Stromal cell of bone marrow (primary cell): ENCODE measurements around the gene RXRA.

Experiments used
- DNase-seq: peaks from one replicate; pipeline ENCODE4 v3.0.0-alpha.2; 2012; ENCODE audit warnings: low read depth

The RXRA gene

GRCh38 chr9:134325813-134326723 lies at the start of gene RXRA:
RXRA (plus strand) TSS chr9:134326455; CDS start chr9:134326632, 177 bp downstream.
- peak; percentile 69 for DNase-seq

GRCh38 chr9:134278286-134278685 lies 48.0 kb upstream of the RXRA start:
- no peak for DNase-seq

DNA sequence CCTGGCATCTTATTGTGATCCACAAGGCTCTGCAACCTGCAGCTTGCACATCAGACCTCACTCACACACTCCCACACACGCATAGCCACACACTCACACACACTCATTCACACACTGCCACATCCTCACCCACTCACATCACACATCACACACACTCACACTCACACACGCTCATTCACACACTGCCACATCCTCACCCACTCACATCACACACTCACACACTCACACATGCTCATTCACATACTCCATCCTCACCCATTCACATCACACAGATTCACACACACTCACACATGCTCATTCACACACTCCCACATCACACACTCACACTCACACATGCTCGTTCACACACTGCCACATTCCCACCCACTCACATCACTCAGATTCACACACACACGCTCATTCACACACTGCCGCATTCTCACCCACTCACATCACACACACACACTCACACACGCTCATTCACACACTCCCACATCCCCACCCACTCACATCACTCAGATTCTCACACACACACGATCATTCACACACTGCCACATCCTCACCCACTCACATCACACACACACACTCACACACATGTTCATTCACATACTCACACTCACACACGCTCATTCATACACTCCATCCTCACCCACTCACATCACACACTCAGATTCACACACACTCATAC lies 47.1 kb upstream of the RXRA start:
- no peak for DNase-seq

GRCh38 chr9:134282138-134282650 lies 44.1 kb upstream of the RXRA start:
- DNase-seq, result no peak

- peak; percentile 38 for DNase-seq
Observed at GRCh38 chr9:134283111-134283515, 43.1 kb upstream of the RXRA start.

- DNase-seq, result no peak
Observed at GRCh38 chr9:134283692-134284265, 42.5 kb upstream of the RXRA start.

GRCh38 chr9:134284273-134284672 lies 42.0 kb upstream of the RXRA start:
- DNase-seq, result no peak

DNA sequence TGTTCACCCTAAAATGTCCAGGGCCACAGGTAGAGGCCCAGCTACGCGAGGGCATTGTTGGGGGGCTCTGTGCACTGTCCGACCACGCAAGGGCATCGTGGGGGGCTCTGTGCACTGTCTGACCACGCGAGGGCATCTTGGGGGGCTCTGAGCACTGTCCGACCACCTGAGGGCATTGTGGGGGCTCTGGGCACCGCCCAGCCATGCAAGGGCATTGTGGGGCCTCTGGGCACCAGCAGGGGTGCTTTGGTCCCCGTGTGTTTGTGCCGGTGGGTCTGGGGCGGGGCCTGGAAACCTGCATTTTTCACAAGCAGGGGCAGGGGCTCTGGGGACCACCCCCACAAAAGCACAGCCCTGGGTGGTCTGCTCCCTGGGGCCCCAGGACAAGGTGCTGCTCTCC lies 41.5 kb upstream of the RXRA start:
- no peak for DNase-seq

- DNase-seq, result no peak
Observed at GRCh38 chr9:134285215-134285845, 40.9 kb upstream of the RXRA start.

DNA sequence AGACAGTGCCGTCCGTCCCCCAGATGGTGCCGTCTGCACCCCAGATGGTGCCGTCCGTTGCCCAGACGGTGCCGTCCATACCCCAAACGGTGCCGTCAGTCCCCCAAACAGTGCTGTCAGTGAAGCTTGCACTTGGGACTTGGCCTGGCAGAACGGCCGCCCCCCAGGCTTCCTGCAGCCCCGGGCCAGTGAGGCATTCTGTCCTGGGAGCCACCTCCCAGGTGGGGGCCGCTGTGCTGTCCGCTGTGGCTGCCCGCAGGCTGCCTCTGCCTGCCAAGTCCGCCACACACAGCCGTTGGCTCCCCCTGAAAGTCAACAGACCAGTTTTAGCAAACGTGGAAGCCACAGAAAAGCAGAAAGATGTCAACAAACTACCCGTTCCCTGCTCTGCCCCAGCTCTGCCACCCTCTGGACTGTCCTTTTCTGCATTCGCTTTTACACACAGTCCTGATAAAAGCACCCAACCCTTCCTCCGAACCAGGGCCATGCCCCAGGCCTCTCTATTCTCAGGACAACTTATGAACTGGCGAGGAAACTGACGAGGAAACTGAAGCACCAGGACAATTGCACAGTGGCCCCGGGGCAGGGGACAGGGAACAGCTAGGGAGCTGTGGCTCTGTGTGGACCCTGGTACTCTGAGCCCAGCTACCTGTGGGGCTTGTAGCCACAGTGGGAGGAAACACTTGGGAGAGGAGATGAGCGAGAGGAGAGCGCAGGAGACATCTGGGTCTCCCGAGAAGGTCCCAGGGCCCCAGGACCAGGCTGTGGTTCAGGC lies 39.6 kb upstream of the RXRA start:
- no peak for DNase-seq

- no peak for DNase-seq
Observed at GRCh38 chr9:134287591-134288491, 38.4 kb upstream of the RXRA start.

GRCh38 chr9:134288746-134289145 lies 37.5 kb upstream of the RXRA start:
- DNase-seq, result no peak

DNA sequence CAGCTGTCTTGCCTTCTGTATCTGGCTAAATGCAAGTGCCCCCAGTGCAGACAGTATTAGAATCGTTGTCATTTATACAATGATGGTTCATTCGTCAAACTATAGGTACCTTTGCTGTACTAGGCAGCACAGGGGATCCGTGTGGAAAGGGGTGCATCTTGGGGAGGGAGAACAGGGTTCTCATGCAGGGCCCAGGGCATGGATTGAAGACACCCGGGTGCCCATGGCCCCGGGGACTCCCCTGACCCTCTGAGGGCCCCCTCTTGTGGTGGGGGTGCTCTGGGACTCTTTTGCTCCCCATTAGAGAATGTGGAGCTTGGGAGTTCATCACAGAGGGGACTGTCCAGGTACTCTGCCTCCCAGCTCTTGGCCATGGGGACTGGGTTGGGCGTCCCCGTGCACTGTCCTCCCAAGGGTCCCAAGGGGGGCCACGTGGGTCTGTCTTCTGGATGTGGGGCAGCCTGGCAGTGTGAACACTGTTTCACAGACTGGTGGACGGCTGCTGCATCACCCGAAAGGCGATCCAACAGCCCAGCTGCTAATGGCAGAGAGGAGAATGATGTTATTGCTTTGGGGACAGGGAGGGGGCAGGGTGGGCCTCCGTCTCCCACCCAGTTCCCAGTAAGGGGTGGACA lies 36.9 kb upstream of the RXRA start:
- no peak for DNase-seq

DNA sequence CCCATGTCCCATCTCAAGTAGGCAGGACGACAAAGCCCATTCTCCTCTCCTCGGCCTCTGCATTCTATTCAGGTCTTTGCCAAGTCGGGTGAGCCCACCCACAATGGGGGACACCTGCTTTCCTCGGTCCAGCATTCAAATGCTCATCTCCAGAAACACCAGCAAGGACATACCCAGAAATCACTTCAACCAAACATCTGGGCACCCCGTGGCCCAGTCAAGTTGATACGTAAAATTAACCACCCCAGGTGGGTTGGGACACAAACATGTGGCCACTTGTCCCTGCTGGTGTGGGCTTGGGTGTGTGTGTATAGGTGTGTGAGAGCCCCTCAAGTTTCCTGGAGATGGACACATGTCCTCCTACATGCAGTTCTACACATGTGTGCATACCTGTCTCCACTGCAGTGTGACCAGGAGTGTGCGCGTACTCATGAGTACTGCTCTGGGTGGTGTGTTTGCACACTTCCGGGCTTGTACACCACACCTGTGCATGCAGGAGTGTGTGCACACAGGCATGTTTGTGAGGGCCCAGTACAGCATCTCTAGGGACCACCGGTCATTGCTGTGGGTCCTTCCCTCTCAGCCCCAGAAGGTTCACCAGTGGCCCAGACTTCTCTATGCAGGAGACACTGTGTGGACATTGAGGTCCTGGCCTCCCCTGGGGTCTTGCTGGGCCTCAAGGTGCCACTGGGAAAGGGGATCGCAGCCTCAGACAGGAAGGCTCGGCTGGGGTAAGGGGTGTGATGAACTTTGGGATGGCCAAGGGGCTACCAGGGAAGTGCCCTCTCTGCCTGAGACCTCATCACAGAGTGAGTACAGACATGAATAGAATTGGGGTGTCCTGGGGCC lies 35.4 kb upstream of the RXRA start:
- no peak for DNase-seq

DNA sequence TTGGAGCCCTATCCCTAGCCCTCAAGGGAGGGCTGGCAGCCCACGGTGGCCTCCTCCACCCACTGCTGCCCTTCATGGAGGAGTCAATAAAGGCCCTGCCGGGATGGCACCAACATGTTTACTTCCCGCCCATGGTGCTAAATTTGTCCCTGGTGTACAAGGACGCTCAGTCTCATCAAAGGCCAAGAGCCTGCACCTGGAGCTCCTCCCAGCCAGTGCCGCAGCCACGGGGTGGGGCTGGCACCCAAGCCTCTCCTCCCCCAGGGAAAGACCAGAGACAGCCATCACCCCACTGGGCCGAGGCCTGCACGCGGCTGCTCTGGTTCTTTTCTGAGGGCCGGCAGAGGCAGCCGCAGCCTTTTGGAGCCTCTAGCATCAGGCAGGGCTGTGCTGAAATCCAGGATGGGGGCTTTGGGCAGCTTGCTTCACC lies 34.8 kb upstream of the RXRA start:
- DNase-seq, result no peak

GRCh38 chr9:134291961-134292871 lies 34.0 kb upstream of the RXRA start:
- no peak for DNase-seq

GRCh38 chr9:134293031-134293521 lies 33.2 kb upstream of the RXRA start:
- DNase-seq, result no peak
